WTC11 (cell line): ENCODE results near the gene METTL9. TPM values are rescaled to one million over a fixed set of nuclear protein-coding genes. Genes with fewer than 3 reads are reported as not detected.

Source experiments
- ATAC-seq: fragments of 200-7000 bp; cut with Tn5 transposase; 2 replicates; pipeline ENCODE4 v1.10.0; 2021; ENCODE audit warnings: mild to moderate bottlenecking, moderate library complexity
- CTCF ChIA-PET: fragments of 300-600 bp; sonication (Branson Sonifier 250); formaldehyde crosslinking; loops from one replicate; lab custom pipeline; 2021; ENCODE audit warnings: antibody characterized with exemption; lab: Charles Lee
- POLR2A ChIA-PET: fragments of 350-600 bp; sonication (Branson Sonifier 250); formaldehyde crosslinking; loops from one replicate; lab custom pipeline; 2021; ENCODE audit warnings: antibody characterized with exemption; lab: Charles Lee
- DNase-seq: peaks from one replicate; pipeline ENCODE4 v3.0.0; 2021; ENCODE audit warnings: low spot score
- H3K27ac Mint-ChIP-seq: 2 replicates; pipeline ENCODE4 v1.8.0; 2021; ENCODE audit warnings: mixed read lengths
- H3K27me3 Mint-ChIP-seq: 2 replicates; pipeline ENCODE4 v1.8.0; 2021; ENCODE audit warnings: low read depth, mild to moderate bottlenecking, moderate library complexity, mixed read lengths
- H3K36me3 Mint-ChIP-seq: 2 replicates; pipeline ENCODE4 v1.8.0; 2021; ENCODE audit warnings: mixed read lengths
- H3K4me1 Mint-ChIP-seq: 2 replicates; pipeline ENCODE4 v1.8.0; 2022; ENCODE audit warnings: mixed read lengths
- H3K4me3 Mint-ChIP-seq: 2 replicates; pipeline ENCODE4 v1.8.0; 2021; ENCODE audit warnings: mild to moderate bottlenecking, moderate library complexity, mixed read lengths
- H3K9me3 Mint-ChIP-seq: 2 replicates; pipeline ENCODE4 v1.8.0; 2021; ENCODE audit warnings: mixed read lengths
- AFF4 ChIP-seq: sonication (generic); formaldehyde crosslinking; IDR thresholded peaks from 2 replicates; pipeline ENCODE4 v1.8.1; 2023; ENCODE audit warnings: mild to moderate bottlenecking, missing genetic modification reagents, borderline replicate concordance
- CREM ChIP-seq: sonication (generic); formaldehyde crosslinking; IDR thresholded peaks from 2 replicates; pipeline ENCODE4 v1.8.1; 2022; ENCODE audit warnings: mild to moderate bottlenecking, missing genetic modification reagents, moderate library complexity
- E2F5 ChIP-seq: sonication (generic); formaldehyde crosslinking; IDR thresholded peaks from 2 replicates; pipeline ENCODE4 v1.8.1; 2022; ENCODE audit warnings: mild to moderate bottlenecking, moderate library complexity, missing genetic modification reagents
- ELF4 ChIP-seq: sonication (generic); formaldehyde crosslinking; IDR thresholded peaks from 2 replicates; pipeline ENCODE4 v1.8.1; 2022; ENCODE audit warnings: low read depth, mild to moderate bottlenecking, moderate library complexity, missing genetic modification reagents
- ETV6 ChIP-seq: sonication (generic); formaldehyde crosslinking; IDR thresholded peaks from 2 replicates; pipeline ENCODE4 v1.8.1; 2022; ENCODE audit warnings: mild to moderate bottlenecking, missing genetic modification reagents
- FOXJ3 ChIP-seq: sonication (generic); formaldehyde crosslinking; IDR thresholded peaks from 2 replicates; pipeline ENCODE4 v1.9.0; 2021; ENCODE audit warnings: missing genetic modification reagents, mild to moderate bottlenecking, borderline replicate concordance
- GRHL2 ChIP-seq: fragments of 250-450 bp; sonication (Bioruptor Pico); IDR thresholded peaks from 2 replicates; pipeline ENCODE4 v1.8.0; 2022; ENCODE audit warnings: mild to moderate bottlenecking, moderate library complexity; ENCODE audit not compliant: insufficient replicate concordance, severe bottlenecking
- KAT7 ChIP-seq: sonication (generic); formaldehyde crosslinking; IDR thresholded peaks from 2 replicates; pipeline ENCODE4 v1.8.1; 2023; ENCODE audit warnings: missing genetic modification reagents, mild to moderate bottlenecking, borderline replicate concordance
- MLX ChIP-seq: sonication (generic); formaldehyde crosslinking; IDR thresholded peaks from 2 replicates; pipeline ENCODE4 v1.8.1; 2023; ENCODE audit warnings: mild to moderate bottlenecking, missing genetic modification reagents, moderate library complexity
- MYBL2 ChIP-seq: sonication (generic); formaldehyde crosslinking; IDR thresholded peaks from 2 replicates; pipeline ENCODE4 v1.8.1; 2023; ENCODE audit warnings: mild to moderate bottlenecking, moderate library complexity, missing genetic modification reagents
- NFATC4 ChIP-seq: fragments of 250-450 bp; sonication (Bioruptor Pico); IDR thresholded peaks from 2 replicates; pipeline ENCODE4 v1.9.0; 2021; ENCODE audit warnings: mild to moderate bottlenecking
- NR1H2 ChIP-seq: sonication (generic); formaldehyde crosslinking; IDR thresholded peaks from 2 replicates; pipeline ENCODE4 v1.9.0; 2021; ENCODE audit warnings: mild to moderate bottlenecking, moderate library complexity, missing genetic modification reagents
- NR3C1 ChIP-seq: sonication (generic); formaldehyde crosslinking; conservative IDR thresholded peaks from 2 replicates; pipeline ENCODE4 v1.8.1; 2023; ENCODE audit warnings: low read depth, mild to moderate bottlenecking, missing genetic modification reagents
- OVOL2 ChIP-seq: fragments of 250-450 bp; sonication (Bioruptor Pico); IDR thresholded peaks from 2 replicates; pipeline ENCODE4 v1.9.0; 2021; ENCODE audit warnings: mild to moderate bottlenecking, borderline replicate concordance
- ZBTB21 ChIP-seq: sonication (generic); formaldehyde crosslinking; IDR thresholded peaks from 2 replicates; pipeline ENCODE4 v1.8.1; 2023; ENCODE audit warnings: mild to moderate bottlenecking, missing genetic modification reagents, borderline replicate concordance
- ZNF138 ChIP-seq: sonication (generic); formaldehyde crosslinking; conservative IDR thresholded peaks from 2 replicates; pipeline ENCODE4 v1.8.1; 2022; ENCODE audit warnings: mild to moderate bottlenecking, moderate library complexity, missing genetic modification reagents
- ZNF232 ChIP-seq: sonication (generic); formaldehyde crosslinking; IDR thresholded peaks from 2 replicates; pipeline ENCODE4 v1.8.0; 2022; ENCODE audit warnings: mild to moderate bottlenecking, missing genetic modification reagents
- ZNF281 ChIP-seq: sonication (generic); formaldehyde crosslinking; IDR thresholded peaks from 2 replicates; pipeline ENCODE4 v1.8.0; 2023; ENCODE audit warnings: mild to moderate bottlenecking, missing genetic modification reagents
- ZNF423 ChIP-seq: fragments of 250-450 bp; sonication (Bioruptor Pico); IDR thresholded peaks from 2 replicates; pipeline ENCODE4 v2.1.2; 2022; ENCODE audit warnings: mild to moderate bottlenecking, moderate library complexity
- total RNA-seq: library from RNA; stranded (reverse); gene quantifications from 3 replicates; pipeline ENCODE4 v1.2.3, GENCODE V29; 2021

METTL9 gene
- total RNA-seq, 1 experiment from 2014 or later: 94.6 TPM

- no peak for TF ChIP-seq AFF4 (CRISPR knock-in tag)
- TF ChIP-seq NFATC4 (CRISPR knock-in tag): no peak
These were observed 18.9 kb downstream of the METTL9 start (continued) for GRCh38 chr16:21618281-21618680.

GRCh38 chr16:21619765-21620425 lies 20.5 kb downstream of the METTL9 start:
- H3K9me3 Mint-ChIP-seq: no peaks in the 10 kb centered on the region
- no peak overlapping the region for H3K4me3 Mint-ChIP-seq
- DNase-seq: no peak
- H3K27ac Mint-ChIP-seq: peak overlapping the region; percentile 62; the same call in 1 of the 2 replicates
- no peaks in the 10 kb centered on the region for H3K27me3 Mint-ChIP-seq
- H3K36me3 Mint-ChIP-seq: peaks cover 25% of the 10 kb centered on the region
- ATAC-seq: no peak
- POLR2A ChIA-PET: no interaction called here
- TF ChIP-seq ZNF232: no peak
- TF ChIP-seq GRHL2 (CRISPR knock-in tag): no peak
- no peak for TF ChIP-seq MYBL2 (CRISPR knock-in tag)
- no peak for TF ChIP-seq ZNF138 (CRISPR knock-in tag)
- no peak for TF ChIP-seq ZNF423 (CRISPR knock-in tag)
- TF ChIP-seq KAT7 (CRISPR knock-in tag): no peak
- TF ChIP-seq OVOL2 (CRISPR knock-in tag): no peak
- no peak for TF ChIP-seq NR1H2 (CRISPR knock-in tag)
- TF ChIP-seq MLX: no peak
- TF ChIP-seq CREM: no peak
- no peak for TF ChIP-seq E2F5
- no peak for TF ChIP-seq ETV6 (CRISPR knock-in tag)
- TF ChIP-seq FOXJ3 (CRISPR knock-in tag): no peak
- no peak for TF ChIP-seq ELF4 (CRISPR knock-in tag)
- no peak for TF ChIP-seq NR3C1 (CRISPR knock-in tag)
- no peak for TF ChIP-seq ZBTB21 (CRISPR knock-in tag)
- TF ChIP-seq ZNF281 (CRISPR knock-in tag): no peak
- H3K4me1 Mint-ChIP-seq: no peaks in the 10 kb centered on the region
- CTCF ChIA-PET: no interaction called here
